A549 (cell line): ENCODE results near the gene ZBTB46. TPM values are rescaled to one million over a fixed set of nuclear protein-coding genes. Genes with fewer than 3 reads are reported as not detected.

Experiments
- ATAC-seq, 2 experiments: fragments of 200-7000 bp in 1 of 2; fragments of >200 bp in 1 of 2; cut with Nextera tagmentation in 1 of 2; cut with Tn5 transposase in 1 of 2; 3 replicates each; pipeline versions ENCODE4 v1.8.0 to v1.9.1; 2018 to 2020; ENCODE audit warnings: mild to moderate bottlenecking in 1 of 2, moderate library complexity in 1 of 2
- CTCF ChIA-PET: fragments of 300-600 bp; sonication (Branson Sonifier 250); formaldehyde crosslinking; extraction: SDS; loops from one replicate; lab custom pipeline; 2021; ENCODE audit warnings: antibody characterized with exemption, inconsistent platforms; lab: Yijun Ruan, JAX
- POLR2A ChIA-PET: fragments of 350-600 bp; formaldehyde crosslinking; extraction: SDS; loops from one replicate; lab custom pipeline; 2021; ENCODE audit warnings: antibody characterized with exemption, inconsistent platforms; lab: Yijun Ruan, JAX
- DNase-seq, 2 experiments: peaks; one replicate each; pipeline versions ENCODE4 v3.0.0 to v3.0.0-alpha.2; 2011 to 2016; ENCODE audit warnings: low read depth in 1 of 2, low spot score in 1 of 2
- FAIRE-seq: peaks from 2 replicates; lab custom pipeline; 2011; peaks lifted over from hg19 to GRCh38; lab: Jason Lieb, UNC
- H3K27ac ChIP-seq, 2 experiments: fragments of >200 bp; sonication (Bioruptor Twin); formaldehyde crosslinking; 3 replicates each; pipeline ENCODE4 v1.5.1; 2016 to 2017
- H3K4me1 ChIP-seq: fragments of >200 bp; sonication (Bioruptor Twin); formaldehyde crosslinking; 3 replicates; pipeline ENCODE4 v1.6.1; 2016
- H3K4me2 ChIP-seq: fragments of >200 bp; sonication (Bioruptor Twin); formaldehyde crosslinking; 3 replicates; pipeline ENCODE4 v1.6.1; 2016
- H3K4me3 ChIP-seq: fragments of >200 bp; sonication (Bioruptor Twin); formaldehyde crosslinking; 3 replicates; pipeline ENCODE4 v1.5.1; 2016
- H3K9me3 ChIP-seq: fragments of >200 bp; sonication (Bioruptor Twin); formaldehyde crosslinking; 3 replicates; pipeline ENCODE4 v1.6.1; 2016
- CEBPB ChIP-seq, 2 experiments: fragments of >200 bp in 1 of 2; sonication (Bioruptor Twin) in 1 of 2; formaldehyde crosslinking in 1 of 2; IDR thresholded peaks; 2 replicates each; pipeline ENCODE4 v1.6.1; 2012 to 2016
- CHD2 ChIP-seq: fragments of 150-350 bp; IDR thresholded peaks from 2 replicates; pipeline ENCODE4 v1.6.1; 2014; ENCODE audit warnings: low read length; ENCODE audit not compliant: partially characterized antibody
- CHD4 ChIP-seq: fragments of 200-600 bp; sonication (generic); IDR thresholded peaks from 2 replicates; pipeline ENCODE4 v1.6.1; 2016; ENCODE audit warnings: antibody characterized with exemption, mild to moderate bottlenecking, borderline replicate concordance
- EHMT2 ChIP-seq: fragments of 200-600 bp; sonication (generic); IDR thresholded peaks from 2 replicates; pipeline ENCODE4 v1.6.1; 2016; ENCODE audit warnings: antibody characterized with exemption, low read depth, mild to moderate bottlenecking, moderate library complexity
- ESRRA ChIP-seq: fragments of 150-350 bp; IDR thresholded peaks from 2 replicates; pipeline ENCODE4 v1.6.1; 2014; ENCODE audit warnings: mild to moderate bottlenecking, low read length, borderline replicate concordance
- FOXS1 ChIP-seq: fragments of 250-450 bp; sonication (Bioruptor Pico); IDR thresholded peaks from 2 replicates; pipeline ENCODE4 v1.5.0; 2020; ENCODE audit warnings: mild to moderate bottlenecking, moderate library complexity
- HEYL ChIP-seq: fragments of 250-450 bp; sonication (Bioruptor Pico); IDR thresholded peaks from 2 replicates; pipeline ENCODE4 v1.8.0; 2021; ENCODE audit warnings: mild to moderate bottlenecking, moderate library complexity
- HOXB13 ChIP-seq: fragments of 250-450 bp; sonication (Bioruptor Pico); IDR thresholded peaks from 2 replicates; pipeline ENCODE4 v1.5.0; 2020; ENCODE audit warnings: low read depth, mild to moderate bottlenecking, moderate library complexity
- KDM1A ChIP-seq: fragments of 200-600 bp; sonication (generic); IDR thresholded peaks from 2 replicates; pipeline ENCODE4 v1.6.1; 2016; ENCODE audit warnings: low read depth, mild to moderate bottlenecking
- SMC3 ChIP-seq: fragments of >200 bp; sonication (Bioruptor Twin); formaldehyde crosslinking; IDR thresholded peaks from 3 replicates; pipeline ENCODE4 v1.6.1; 2018; ENCODE audit warnings: inconsistent platforms
- ZC3H11A ChIP-seq: fragments of 450-650 bp; IDR thresholded peaks from 2 replicates; pipeline ENCODE4 v1.6.1; 2014; ENCODE audit warnings: antibody characterized with exemption, mild to moderate bottlenecking
- ZSCAN20 ChIP-seq: fragments of 250-450 bp; sonication (Bioruptor Pico); IDR thresholded peaks from 2 replicates; pipeline ENCODE4 v1.8.0; 2022; ENCODE audit warnings: mild to moderate bottlenecking, moderate library complexity
- WGBS: methylation state at CpG from one replicate; pipeline ENCODE4 v1.1.6; 2017; ENCODE audit errors: missing lambda C conversion rate; 5-methylcytosine and 5-hydroxymethylcytosine counted together
- polyA plus RNA-seq, 4 experiments: library from polyadenylated mRNA; depleted of rRNA in 3 of 4; stranded (reverse); fragments of >200 nt; fragmentation: RNase III in 1 of 4; extraction: RNeasy Plus Mini Kit Qiagen cat#74134 plus additional on column Dnase treatment in 1 of 4; gene quantifications; 2 replicates in 3 of 4; 3 replicates in 1 of 4; pipeline ENCODE4 v1.2.3, GENCODE V29; 2011 to 2017
- TF ChIP-seq, protein P1 (sequence below): IDR thresholded peaks from 2 replicates; pipeline ENCODE4 v1.6.1; 2012
- TF ChIP-seq, protein P2 (sequence below): fragments of 250-450 bp; sonication (Bioruptor Pico); IDR thresholded peaks from 2 replicates; pipeline ENCODE4 v1.5.0; 2021; ENCODE audit warnings: mild to moderate bottlenecking, moderate library complexity, borderline replicate concordance
- TF ChIP-seq, protein P3 (sequence below): fragments of 450-650 bp; IDR thresholded peaks from 2 replicates; pipeline ENCODE4 v1.6.1; 2014; ENCODE audit warnings: antibody characterized with exemption
- TF ChIP-seq, protein P4 (sequence below): fragments of 200-600 bp; sonication (generic); IDR thresholded peaks from 2 replicates; pipeline ENCODE4 v1.6.1; 2016; ENCODE audit warnings: antibody characterized with exemption, mild to moderate bottlenecking, moderate library complexity
- TF ChIP-seq, protein P5 (sequence below): fragments of >200 bp; sonication (Bioruptor Twin); formaldehyde crosslinking; IDR thresholded peaks from 2 replicates; pipeline ENCODE4 v1.6.1; 2016
- TF ChIP-seq, protein P6 (sequence below): fragments of >200 bp; sonication (Bioruptor Twin); formaldehyde crosslinking; IDR thresholded peaks from 3 replicates; pipeline ENCODE4 v1.6.1; 2016
- TF ChIP-seq, protein P7 (sequence below): fragments of 150-350 bp; IDR thresholded peaks from 2 replicates; pipeline ENCODE4 v1.6.1; 2014; ENCODE audit warnings: low read depth, mild to moderate bottlenecking, low read length

Gene ZBTB46
- polyA plus RNA-seq, 2 of the 4 experiments (the other 2 are of a cell fraction) = 0.17 to 0.43 TPM

DNA sequence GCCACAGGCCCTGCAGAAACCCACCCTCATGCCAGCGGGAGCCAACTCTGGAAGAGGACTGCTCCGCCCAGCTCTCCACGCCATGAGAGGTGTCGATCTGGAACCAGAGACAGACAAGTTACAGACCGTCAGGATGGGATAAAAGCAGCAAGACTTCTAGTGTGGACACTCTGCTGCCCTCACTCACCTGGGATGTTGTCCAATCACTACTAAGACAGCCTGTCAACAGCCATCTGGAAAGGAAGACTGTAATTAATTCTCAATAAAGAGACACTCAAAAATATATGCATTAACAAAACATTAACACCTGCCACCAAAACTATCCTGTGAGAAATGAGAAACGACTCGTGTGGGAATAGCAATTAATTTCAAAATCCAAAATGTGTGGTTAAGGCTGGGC lies 63.2 kb downstream of the ZBTB46 start:
- FAIRE-seq (no peak), DNase-seq (no peak)
- CTCF ChIA-PET = interaction anchor here (0.7 to 1.5 kb wide), 3 partner anchors 16 to 51 kb away, joined by 3 to 7 read pairs (median 3); no protein-coding TSS in a partner anchor
- H3K4me3 ChIP-seq = no peak overlapping the region
- H3K9me3 ChIP-seq = no peaks in the 10 kb centered on the region
- H3K4me2 ChIP-seq = no peak overlapping the region
- no peaks in the 10 kb centered on the region for H3K4me1 ChIP-seq
- TF ChIP-seq HEYL (no peak), CEBPB (IDR thresholded peaks at IDR 0.05) (no peak), ZC3H11A (no peak)
- TF ChIP-seq, all 56 proteins: peak for 0
- ATAC-seq = no peak
- no peak overlapping the region for H3K27ac ChIP-seq
- WGBS = 75% methylated on average over 7 of the region's 7 CpGs
- POLR2A ChIA-PET = no interaction called here

DNA sequence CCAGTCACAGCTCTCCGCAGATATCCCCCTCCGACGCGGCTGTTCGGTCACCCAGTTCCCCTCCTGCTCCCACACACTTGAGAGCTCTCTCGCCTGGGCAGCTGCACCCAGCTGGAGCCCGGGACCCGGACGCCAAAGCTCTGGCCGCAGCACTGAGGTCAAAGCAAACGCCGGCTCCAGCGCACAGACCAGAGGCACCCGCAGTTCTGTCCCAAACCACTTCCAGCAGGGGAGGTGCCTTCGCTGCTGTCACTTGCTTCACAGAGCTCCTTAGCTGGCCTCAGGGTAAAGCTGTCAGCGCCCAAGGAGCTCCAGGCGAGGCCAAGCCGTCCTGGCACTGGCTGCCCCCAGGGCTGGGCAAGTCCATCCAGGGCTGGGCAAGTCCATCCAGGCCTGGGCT lies 63.6 kb downstream of the ZBTB46 start:
- no peak for TF ChIP-seq ESRRA
- no peak for TF ChIP-seq KDM1A
- TF ChIP-seq HEYL = no peak
- no peak for TF ChIP-seq SMC3
- TF ChIP-seq, protein P1, sequence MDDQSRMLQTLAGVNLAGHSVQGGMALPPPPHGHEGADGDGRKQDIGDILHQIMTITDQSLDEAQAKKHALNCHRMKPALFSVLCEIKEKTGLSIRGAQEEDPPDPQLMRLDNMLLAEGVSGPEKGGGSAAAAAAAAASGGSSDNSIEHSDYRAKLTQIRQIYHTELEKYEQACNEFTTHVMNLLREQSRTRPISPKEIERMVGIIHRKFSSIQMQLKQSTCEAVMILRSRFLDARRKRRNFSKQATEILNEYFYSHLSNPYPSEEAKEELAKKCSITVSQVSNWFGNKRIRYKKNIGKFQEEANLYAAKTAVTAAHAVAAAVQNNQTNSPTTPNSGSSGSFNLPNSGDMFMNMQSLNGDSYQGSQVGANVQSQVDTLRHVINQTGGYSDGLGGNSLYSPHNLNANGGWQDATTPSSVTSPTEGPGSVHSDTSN = no peak
- TF ChIP-seq, protein P2, sequence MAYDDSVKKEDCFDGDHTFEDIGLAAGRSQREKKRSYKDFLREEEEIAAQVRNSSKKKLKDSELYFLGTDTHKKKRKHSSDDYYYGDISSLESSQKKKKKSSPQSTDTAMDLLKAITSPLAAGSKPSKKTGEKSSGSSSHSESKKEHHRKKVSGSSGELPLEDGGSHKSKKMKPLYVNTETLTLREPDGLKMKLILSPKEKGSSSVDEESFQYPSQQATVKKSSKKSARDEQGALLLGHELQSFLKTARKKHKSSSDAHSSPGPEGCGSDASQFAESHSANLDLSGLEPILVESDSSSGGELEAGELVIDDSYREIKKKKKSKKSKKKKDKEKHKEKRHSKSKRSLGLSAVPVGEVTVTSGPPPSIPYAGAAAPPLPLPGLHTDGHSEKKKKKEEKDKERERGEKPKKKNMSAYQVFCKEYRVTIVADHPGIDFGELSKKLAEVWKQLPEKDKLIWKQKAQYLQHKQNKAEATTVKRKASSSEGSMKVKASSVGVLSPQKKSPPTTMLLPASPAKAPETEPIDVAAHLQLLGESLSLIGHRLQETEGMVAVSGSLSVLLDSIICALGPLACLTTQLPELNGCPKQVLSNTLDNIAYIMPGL (CRISPR knock-in tag) = no peak
- no peak for TF ChIP-seq FOXS1 (CRISPR knock-in tag)
- no peak for TF ChIP-seq CHD4
- TF ChIP-seq HOXB13 (CRISPR knock-in tag) = no peak
- TF ChIP-seq, protein P3, sequence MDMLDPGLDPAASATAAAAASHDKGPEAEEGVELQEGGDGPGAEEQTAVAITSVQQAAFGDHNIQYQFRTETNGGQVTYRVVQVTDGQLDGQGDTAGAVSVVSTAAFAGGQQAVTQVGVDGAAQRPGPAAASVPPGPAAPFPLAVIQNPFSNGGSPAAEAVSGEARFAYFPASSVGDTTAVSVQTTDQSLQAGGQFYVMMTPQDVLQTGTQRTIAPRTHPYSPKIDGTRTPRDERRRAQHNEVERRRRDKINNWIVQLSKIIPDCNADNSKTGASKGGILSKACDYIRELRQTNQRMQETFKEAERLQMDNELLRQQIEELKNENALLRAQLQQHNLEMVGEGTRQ = no peak
- TF ChIP-seq, protein P4, sequence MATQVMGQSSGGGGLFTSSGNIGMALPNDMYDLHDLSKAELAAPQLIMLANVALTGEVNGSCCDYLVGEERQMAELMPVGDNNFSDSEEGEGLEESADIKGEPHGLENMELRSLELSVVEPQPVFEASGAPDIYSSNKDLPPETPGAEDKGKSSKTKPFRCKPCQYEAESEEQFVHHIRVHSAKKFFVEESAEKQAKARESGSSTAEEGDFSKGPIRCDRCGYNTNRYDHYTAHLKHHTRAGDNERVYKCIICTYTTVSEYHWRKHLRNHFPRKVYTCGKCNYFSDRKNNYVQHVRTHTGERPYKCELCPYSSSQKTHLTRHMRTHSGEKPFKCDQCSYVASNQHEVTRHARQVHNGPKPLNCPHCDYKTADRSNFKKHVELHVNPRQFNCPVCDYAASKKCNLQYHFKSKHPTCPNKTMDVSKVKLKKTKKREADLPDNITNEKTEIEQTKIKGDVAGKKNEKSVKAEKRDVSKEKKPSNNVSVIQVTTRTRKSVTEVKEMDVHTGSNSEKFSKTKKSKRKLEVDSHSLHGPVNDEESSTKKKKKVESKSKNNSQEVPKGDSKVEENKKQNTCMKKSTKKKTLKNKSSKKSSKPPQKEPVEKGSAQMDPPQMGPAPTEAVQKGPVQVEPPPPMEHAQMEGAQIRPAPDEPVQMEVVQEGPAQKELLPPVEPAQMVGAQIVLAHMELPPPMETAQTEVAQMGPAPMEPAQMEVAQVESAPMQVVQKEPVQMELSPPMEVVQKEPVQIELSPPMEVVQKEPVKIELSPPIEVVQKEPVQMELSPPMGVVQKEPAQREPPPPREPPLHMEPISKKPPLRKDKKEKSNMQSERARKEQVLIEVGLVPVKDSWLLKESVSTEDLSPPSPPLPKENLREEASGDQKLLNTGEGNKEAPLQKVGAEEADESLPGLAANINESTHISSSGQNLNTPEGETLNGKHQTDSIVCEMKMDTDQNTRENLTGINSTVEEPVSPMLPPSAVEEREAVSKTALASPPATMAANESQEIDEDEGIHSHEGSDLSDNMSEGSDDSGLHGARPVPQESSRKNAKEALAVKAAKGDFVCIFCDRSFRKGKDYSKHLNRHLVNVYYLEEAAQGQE = no peak
- TF ChIP-seq, protein P5, sequence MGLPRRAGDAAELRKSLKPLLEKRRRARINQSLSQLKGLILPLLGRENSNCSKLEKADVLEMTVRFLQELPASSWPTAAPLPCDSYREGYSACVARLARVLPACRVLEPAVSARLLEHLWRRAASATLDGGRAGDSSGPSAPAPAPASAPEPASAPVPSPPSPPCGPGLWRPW = no peak
- TF ChIP-seq, protein P6, sequence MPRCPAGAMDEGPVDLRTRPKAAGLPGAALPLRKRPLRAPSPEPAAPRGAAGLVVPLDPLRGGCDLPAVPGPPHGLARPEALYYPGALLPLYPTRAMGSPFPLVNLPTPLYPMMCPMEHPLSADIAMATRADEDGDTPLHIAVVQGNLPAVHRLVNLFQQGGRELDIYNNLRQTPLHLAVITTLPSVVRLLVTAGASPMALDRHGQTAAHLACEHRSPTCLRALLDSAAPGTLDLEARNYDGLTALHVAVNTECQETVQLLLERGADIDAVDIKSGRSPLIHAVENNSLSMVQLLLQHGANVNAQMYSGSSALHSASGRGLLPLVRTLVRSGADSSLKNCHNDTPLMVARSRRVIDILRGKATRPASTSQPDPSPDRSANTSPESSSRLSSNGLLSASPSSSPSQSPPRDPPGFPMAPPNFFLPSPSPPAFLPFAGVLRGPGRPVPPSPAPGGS = no peak
- no peak for TF ChIP-seq CHD2
- TF ChIP-seq EHMT2 = no peak
- TF ChIP-seq, protein P7, sequence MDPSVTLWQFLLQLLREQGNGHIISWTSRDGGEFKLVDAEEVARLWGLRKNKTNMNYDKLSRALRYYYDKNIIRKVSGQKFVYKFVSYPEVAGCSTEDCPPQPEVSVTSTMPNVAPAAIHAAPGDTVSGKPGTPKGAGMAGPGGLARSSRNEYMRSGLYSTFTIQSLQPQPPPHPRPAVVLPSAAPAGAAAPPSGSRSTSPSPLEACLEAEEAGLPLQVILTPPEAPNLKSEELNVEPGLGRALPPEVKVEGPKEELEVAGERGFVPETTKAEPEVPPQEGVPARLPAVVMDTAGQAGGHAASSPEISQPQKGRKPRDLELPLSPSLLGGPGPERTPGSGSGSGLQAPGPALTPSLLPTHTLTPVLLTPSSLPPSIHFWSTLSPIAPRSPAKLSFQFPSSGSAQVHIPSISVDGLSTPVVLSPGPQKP = no peak
- TF ChIP-seq ZSCAN20 (CRISPR knock-in tag) = no peak
- 81% methylated on average over 18 of the region's 18 CpGs for WGBS
- DNase-seq = no peak
- H3K4me3 ChIP-seq = no peak overlapping the region
- no peak overlapping the region for H3K27ac ChIP-seq
- ATAC-seq = peak in 1 of 2 experiments; percentile 25; a peak in 2 of 6 replicates
- no peak overlapping the region for H3K4me2 ChIP-seq
- FAIRE-seq = no peak
- ChIA-PET POLR2A (no interaction called here), CTCF (interaction anchor here (0.7 to 1.5 kb wide), 5 partner anchors 9 to 206 kb away, joined by 3 to 7 read pairs (median 3); no protein-coding TSS in a partner anchor)
- H3K9me3 ChIP-seq = no peaks in the 10 kb centered on the region
- H3K4me1 ChIP-seq = no peaks in the 10 kb centered on the region
